ENCODE measurements around the gene DAZL. TPM values are rescaled to one million over a fixed set of nuclear protein-coding genes. Genes with fewer than 3 reads are reported as not detected.
"Not testable (repeated sequence)": the region's sequence is repeated elsewhere in the genome, so short reads cannot be mapped to it uniquely, and the experiment has no call there.

DAZL gene
- total RNA-seq, 1 donor from 2014 or later, result not detected

GRCh38 chr3:16633948-16634347 lies 28.7 kb upstream of the DAZL start:
- DNase-seq (ENCODE audit: low spot score in 2 of 2, unreplicated experiment in 2 of 2), result no peak
- H3K27me3 Mint-ChIP-seq (ENCODE audit: low read depth), result no peaks in the 10 kb centered on the region
- no peaks in the 10 kb centered on the region for H3K9me3 Mint-ChIP-seq
- no peaks in the 10 kb centered on the region for H3K36me3 Mint-ChIP-seq
- H3K4me1 Mint-ChIP-seq, result no peaks in the 10 kb centered on the region
- no peak overlapping the region for H3K4me3 Mint-ChIP-seq
- H3K27ac Mint-ChIP-seq, result no peak overlapping the region
- no peak for TF ChIP-seq CTCF (IDR thresholded peaks at IDR 0.05; ENCODE audit: unreplicated experiment)

- H3K4me1 Mint-ChIP-seq, result no peaks in the 10 kb centered on the region
- no peak overlapping the region for H3K4me3 Mint-ChIP-seq
- no peaks in the 10 kb centered on the region for H3K27me3 Mint-ChIP-seq (ENCODE audit: low read depth)
- no peak overlapping the region for H3K27ac Mint-ChIP-seq
- no peak for DNase-seq (ENCODE audit: low spot score in 2 of 2, unreplicated experiment in 2 of 2)
- no peak for TF ChIP-seq CTCF (IDR thresholded peaks at IDR 0.05; ENCODE audit: unreplicated experiment)
- no peaks in the 10 kb centered on the region for H3K36me3 Mint-ChIP-seq
- no peaks in the 10 kb centered on the region for H3K9me3 Mint-ChIP-seq
Observed at GRCh38 chr3:16632395-16632794, 27.2 kb upstream of the DAZL start.

GRCh38 chr3:16618721-16619120 lies 13.5 kb upstream of the DAZL start:
- no peaks in the 10 kb centered on the region for H3K36me3 Mint-ChIP-seq
- no peaks in the 10 kb centered on the region for H3K27me3 Mint-ChIP-seq (ENCODE audit: low read depth)
- no peaks in the 10 kb centered on the region for H3K4me1 Mint-ChIP-seq
- H3K9me3 Mint-ChIP-seq, result peaks cover 20% of the 10 kb centered on the region
- H3K4me3 Mint-ChIP-seq, result no peak overlapping the region
- no peak for DNase-seq (ENCODE audit: low spot score in 2 of 2, unreplicated experiment in 2 of 2)
- H3K27ac Mint-ChIP-seq, result no peak overlapping the region
- no peak for TF ChIP-seq CTCF (IDR thresholded peaks at IDR 0.05; ENCODE audit: unreplicated experiment)

GRCh38 chr3:16617155-16617554 lies 11.9 kb upstream of the DAZL start:
- H3K9me3 Mint-ChIP-seq, result peaks cover 20% of the 10 kb centered on the region
- not testable (repeated sequence) for H3K27me3 Mint-ChIP-seq (ENCODE audit: low read depth); H3K36me3 Mint-ChIP-seq; H3K4me1 Mint-ChIP-seq; H3K4me3 Mint-ChIP-seq; H3K27ac Mint-ChIP-seq; DNase-seq (ENCODE audit: low spot score in 2 of 2, unreplicated experiment in 2 of 2)

GRCh38 chr3:16616083-16616482 lies 10.9 kb upstream of the DAZL start:
- Mint-ChIP-seq H3K27me3 (ENCODE audit: low read depth) (no peaks in the 10 kb centered on the region), H3K4me1 (no peaks in the 10 kb centered on the region), H3K9me3 (peaks cover 20% of the 10 kb centered on the region), H3K4me3 (no peak overlapping the region), H3K27ac (no peak overlapping the region), H3K36me3 (no peaks in the 10 kb centered on the region)
- no peak for DNase-seq (ENCODE audit: low spot score in 2 of 2, unreplicated experiment in 2 of 2)
- no peak for TF ChIP-seq CTCF (IDR thresholded peaks at IDR 0.05; ENCODE audit: unreplicated experiment)

GRCh38 chr3:16614033-16615031 lies 9.1 kb upstream of the DAZL start:
- DNase-seq (ENCODE audit: low spot score in 2 of 2, unreplicated experiment in 2 of 2), result no peak
- Mint-ChIP-seq H3K36me3 (no peaks in the 10 kb centered on the region), H3K27ac (no peak overlapping the region), H3K4me3 (no peak overlapping the region), H3K4me1 (no peaks in the 10 kb centered on the region), H3K9me3 (peaks cover 20% of the 10 kb centered on the region), H3K27me3 (ENCODE audit: low read depth) (no peaks in the 10 kb centered on the region)
- TF ChIP-seq CTCF (IDR thresholded peaks at IDR 0.05; ENCODE audit: unreplicated experiment), result no peak
